ENCODE data around the gene POC1A.
"Not testable (repeated sequence)": the region's sequence is repeated elsewhere in the genome, so short reads cannot be mapped to it uniquely, and the experiment has no call there.

Gene POC1A

DNA sequence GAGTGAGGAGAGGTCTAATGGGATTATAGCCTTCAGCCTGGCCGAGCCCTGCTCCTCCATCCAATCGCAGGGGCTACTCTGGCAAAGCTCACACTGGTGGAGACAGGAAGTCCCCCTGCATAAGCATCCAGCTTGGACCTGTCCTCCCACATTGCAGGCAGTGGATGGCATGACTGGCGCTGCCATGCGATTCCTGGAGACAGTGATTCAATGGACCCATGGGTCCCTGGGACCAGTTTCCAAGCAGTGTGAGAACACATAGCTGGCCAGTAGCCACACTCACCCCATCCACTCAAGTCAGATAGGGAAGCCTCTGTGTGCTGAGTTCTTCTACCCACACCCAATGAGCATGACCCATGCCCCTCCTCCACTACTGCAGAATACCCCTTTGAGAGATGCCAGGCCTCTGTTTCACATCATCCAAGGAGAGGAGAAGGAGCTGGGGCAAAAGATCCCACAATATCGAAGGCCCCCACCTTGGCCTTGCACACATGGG, 18.1 kb upstream of the POC1A start:
- Histone ChIP-seq H3K27me3 (ENCODE audit: control insufficient read depth, insufficient read depth, low read length) (no peaks in the 10 kb centered on the region), H3K9ac (ENCODE audit: low read depth, low read length) (no peak overlapping the region), H3K36me3 (ENCODE audit: control insufficient read depth, insufficient read depth, low read length) (no peaks in the 10 kb centered on the region), H3K4me1 (ENCODE audit: control insufficient read depth, insufficient read depth, low read length) (peaks cover 4% of the 10 kb centered on the region), H3K27ac (ENCODE audit: low read depth, low read length) (no peak overlapping the region), H3K9me3 (ENCODE audit: control insufficient read depth, insufficient read depth, low read length) (no peaks in the 10 kb centered on the region), H3K4me3 (ENCODE audit: low read depth, low read length) (no peak overlapping the region)

DNA sequence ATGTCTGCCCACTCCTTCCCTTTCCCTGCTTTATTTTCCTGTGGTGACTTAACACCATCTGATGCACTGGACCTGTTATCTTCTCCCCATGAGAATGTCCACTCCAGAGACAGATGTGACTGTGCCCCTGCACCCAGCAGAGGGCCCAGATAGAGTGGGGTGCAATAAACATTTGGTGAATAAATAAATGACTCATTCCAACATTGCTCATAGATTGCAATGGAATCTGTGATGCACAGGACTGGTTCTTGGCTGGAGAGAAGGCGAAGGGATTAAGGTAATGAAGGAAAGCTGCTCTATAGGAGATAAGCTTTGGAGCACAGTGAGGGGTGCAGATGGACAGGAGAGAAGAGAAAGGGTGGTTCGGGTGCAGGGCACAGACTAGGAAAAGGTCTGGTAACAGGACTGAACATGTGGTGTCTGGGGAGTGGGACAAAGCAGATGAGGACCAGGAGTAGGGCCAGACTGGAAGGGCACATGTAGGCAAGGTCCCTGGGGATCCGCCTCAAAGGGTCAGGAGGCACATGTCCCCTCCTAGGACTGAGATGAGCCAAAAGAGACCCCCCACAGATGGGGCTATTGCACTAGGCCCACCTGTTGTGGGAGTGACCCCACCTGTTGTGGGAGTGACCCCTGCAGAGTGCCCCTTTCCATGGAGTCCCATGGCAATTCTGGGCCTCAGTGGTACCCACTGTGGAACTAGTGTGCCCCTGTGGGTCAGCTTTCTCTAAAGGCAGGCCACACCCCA, 17.5 kb upstream of the POC1A start:
- H3K27me3 ChIP-seq (ENCODE audit: control insufficient read depth, insufficient read depth, low read length) = no peaks in the 10 kb centered on the region
- H3K9me3 ChIP-seq (ENCODE audit: control insufficient read depth, insufficient read depth, low read length) = no peaks in the 10 kb centered on the region
- no peak overlapping the region for H3K27ac ChIP-seq (ENCODE audit: low read depth, low read length)
- H3K4me1 ChIP-seq (ENCODE audit: control insufficient read depth, insufficient read depth, low read length) = peaks cover 9% of the 10 kb centered on the region
- H3K4me3 ChIP-seq (ENCODE audit: low read depth, low read length) = no peak overlapping the region
- no peak overlapping the region for H3K9ac ChIP-seq (ENCODE audit: low read depth, low read length)
- no peaks in the 10 kb centered on the region for H3K36me3 ChIP-seq (ENCODE audit: control insufficient read depth, insufficient read depth, low read length)

DNA sequence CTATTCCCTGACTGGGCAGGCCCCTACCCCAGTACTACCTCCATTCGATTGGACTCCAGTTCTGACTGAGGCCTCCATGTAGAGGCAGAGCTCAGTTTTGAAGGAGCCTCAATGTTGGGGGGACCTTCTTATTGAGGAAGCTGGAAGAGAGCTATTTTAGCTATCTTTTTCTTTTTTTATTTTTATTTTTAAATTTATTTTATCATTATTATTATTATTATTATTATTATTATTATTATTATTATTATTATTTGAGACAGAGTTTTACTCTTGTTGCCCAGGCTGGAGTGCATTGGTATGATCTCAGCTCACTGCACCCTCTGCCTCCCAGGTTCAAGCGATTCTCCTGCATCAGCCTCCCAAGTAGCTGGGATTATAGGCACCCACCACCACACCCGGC, 16.0 kb upstream of the POC1A start:
- H3K27me3 ChIP-seq (ENCODE audit: control insufficient read depth, insufficient read depth, low read length); H3K36me3 ChIP-seq (ENCODE audit: control insufficient read depth, insufficient read depth, low read length); H3K27ac ChIP-seq (ENCODE audit: low read depth, low read length); H3K4me3 ChIP-seq (ENCODE audit: low read depth, low read length); H3K9ac ChIP-seq (ENCODE audit: low read depth, low read length); H3K9me3 ChIP-seq (ENCODE audit: control insufficient read depth, insufficient read depth, low read length): not testable (repeated sequence)
- H3K4me1 ChIP-seq (ENCODE audit: control insufficient read depth, insufficient read depth, low read length) = peaks cover 11% of the 10 kb centered on the region

DNA sequence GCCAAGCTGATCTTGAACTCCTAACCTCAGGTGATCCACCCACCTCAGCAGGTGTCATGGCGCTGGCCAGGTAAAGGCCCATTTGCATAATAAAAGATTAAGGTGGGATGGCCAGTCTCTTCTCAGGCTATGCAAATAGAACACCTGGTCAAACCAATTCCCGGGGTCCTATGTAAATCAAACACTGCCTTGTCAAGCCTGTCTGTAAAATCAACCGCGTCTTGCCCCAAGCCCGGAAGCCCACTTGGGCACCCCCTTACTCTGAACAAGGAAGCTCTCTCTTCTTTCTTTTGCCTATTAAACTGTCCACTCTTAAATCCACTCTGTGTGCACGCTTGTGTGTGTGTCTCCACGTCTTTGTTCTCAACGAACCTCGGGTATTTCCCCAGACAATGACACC, 13.0 kb upstream of the POC1A start:
- no peak overlapping the region for H3K27ac ChIP-seq (ENCODE audit: low read depth, low read length)
- H3K9ac ChIP-seq (ENCODE audit: low read depth, low read length) = no peak overlapping the region; the same call in 1 of the 2 replicates
- no peak overlapping the region; the same call in 1 of the 2 replicates for H3K4me3 ChIP-seq (ENCODE audit: low read depth, low read length)
- H3K9me3 ChIP-seq (ENCODE audit: control insufficient read depth, insufficient read depth, low read length) = peaks cover 6% of the 10 kb centered on the region; the same call in 1 of the 2 replicates
- no peaks in the 10 kb centered on the region for H3K27me3 ChIP-seq (ENCODE audit: control insufficient read depth, insufficient read depth, low read length)
- H3K4me1 ChIP-seq (ENCODE audit: control insufficient read depth, insufficient read depth, low read length) = peaks cover 11% of the 10 kb centered on the region
- no peaks in the 10 kb centered on the region for H3K36me3 ChIP-seq (ENCODE audit: control insufficient read depth, insufficient read depth, low read length)

DNA sequence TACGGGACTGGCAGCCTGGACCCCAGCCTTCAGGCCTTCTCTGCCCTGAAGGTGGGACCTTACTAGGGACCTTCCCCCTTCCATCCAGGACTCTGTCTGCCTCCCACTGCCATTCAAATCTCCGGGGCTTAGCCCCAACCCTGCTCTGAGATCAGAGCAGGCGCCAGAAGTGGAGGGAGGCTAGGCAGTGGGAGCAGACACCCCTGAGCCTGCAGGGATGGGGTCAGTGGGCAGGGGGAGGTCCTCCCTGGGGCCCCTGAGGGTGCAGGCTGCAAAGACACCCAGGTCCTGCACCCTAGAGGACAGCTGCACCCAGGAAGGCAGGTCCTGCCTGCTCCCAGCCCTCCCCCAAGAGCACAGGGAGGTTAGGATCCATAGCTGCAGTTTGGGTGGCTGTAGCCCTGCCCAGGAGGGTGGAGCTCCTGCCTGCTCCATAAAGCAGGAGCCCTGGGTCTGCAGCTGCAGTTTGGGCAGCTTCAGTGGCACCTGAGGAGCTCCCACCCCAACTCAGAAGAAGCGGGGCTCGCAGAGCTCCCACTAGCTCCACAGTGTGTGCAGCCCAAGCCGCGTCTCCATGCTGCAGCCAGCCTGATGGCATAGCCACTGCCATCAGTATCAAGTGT, 8.1 kb upstream of the POC1A start:
- no peak overlapping the region for H3K4me3 ChIP-seq (ENCODE audit: low read depth, low read length)
- no peaks in the 10 kb centered on the region for H3K27me3 ChIP-seq (ENCODE audit: control insufficient read depth, insufficient read depth, low read length)
- H3K4me1 ChIP-seq (ENCODE audit: control insufficient read depth, insufficient read depth, low read length) = peaks cover 8% of the 10 kb centered on the region
- H3K36me3 ChIP-seq (ENCODE audit: control insufficient read depth, insufficient read depth, low read length) = no peaks in the 10 kb centered on the region
- H3K9me3 ChIP-seq (ENCODE audit: control insufficient read depth, insufficient read depth, low read length) = peaks cover 6% of the 10 kb centered on the region; the same call in 1 of the 2 replicates
- H3K9ac ChIP-seq (ENCODE audit: low read depth, low read length) = no peak overlapping the region
- no peak overlapping the region for H3K27ac ChIP-seq (ENCODE audit: low read depth, low read length)

DNA sequence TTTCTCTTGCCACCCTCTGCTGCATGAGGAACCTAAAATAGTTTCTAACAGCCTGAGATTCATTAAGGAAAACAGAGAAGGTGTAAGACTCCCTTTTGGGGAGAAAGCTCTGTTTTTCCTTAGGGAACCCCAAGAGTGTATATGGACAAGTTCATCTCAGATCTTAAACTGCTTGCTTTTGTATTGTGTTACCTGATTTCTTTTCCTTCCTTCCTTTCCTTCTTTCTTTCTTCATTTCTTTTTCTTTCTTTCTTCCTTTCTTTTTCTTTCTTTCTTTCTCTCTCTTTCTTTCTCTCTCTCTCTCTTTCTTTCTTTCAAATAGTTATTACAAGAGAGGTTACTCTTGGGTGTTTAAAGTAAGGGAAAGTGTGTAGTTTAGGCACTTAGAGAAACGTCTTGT, 5.3 kb upstream of the POC1A start:
- H3K4me3 ChIP-seq (ENCODE audit: low read depth, low read length) = no peak overlapping the region
- H3K4me1 ChIP-seq (ENCODE audit: control insufficient read depth, insufficient read depth, low read length) = peaks cover 5% of the 10 kb centered on the region; the same call in 1 of the 2 replicates
- no peak overlapping the region for H3K9ac ChIP-seq (ENCODE audit: low read depth, low read length)
- no peaks in the 10 kb centered on the region for H3K36me3 ChIP-seq (ENCODE audit: control insufficient read depth, insufficient read depth, low read length)
- no peak overlapping the region for H3K27ac ChIP-seq (ENCODE audit: low read depth, low read length)
- H3K9me3 ChIP-seq (ENCODE audit: control insufficient read depth, insufficient read depth, low read length) = no peaks in the 10 kb centered on the region
- no peaks in the 10 kb centered on the region for H3K27me3 ChIP-seq (ENCODE audit: control insufficient read depth, insufficient read depth, low read length)

DNA sequence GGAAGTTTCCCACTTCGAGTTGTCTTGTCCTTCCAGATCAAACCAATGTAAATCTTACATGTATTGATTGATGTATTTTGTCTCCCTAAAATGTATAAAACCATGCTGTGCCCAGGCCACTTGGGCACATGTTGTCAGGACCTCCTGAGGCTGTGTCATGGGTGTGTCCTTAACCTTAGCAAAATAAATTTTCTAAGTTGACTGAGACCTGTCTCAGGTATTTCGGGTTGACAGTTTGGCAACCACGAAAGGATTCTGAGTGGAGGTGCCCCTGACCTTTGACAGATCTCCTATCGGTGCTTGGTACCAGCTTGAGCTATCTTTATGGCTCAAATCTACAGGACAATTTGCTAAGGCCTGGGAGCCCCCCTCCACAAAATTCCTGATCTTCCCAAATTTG, 1.7 kb upstream of the POC1A start:
- Histone ChIP-seq H3K9me3 (ENCODE audit: control insufficient read depth, insufficient read depth, low read length) (no peaks in the 10 kb centered on the region), H3K4me1 (ENCODE audit: control insufficient read depth, insufficient read depth, low read length) (peaks cover 11% of the 10 kb centered on the region; the same call in 1 of the 2 replicates), H3K9ac (ENCODE audit: low read depth, low read length) (no peak overlapping the region), H3K27me3 (ENCODE audit: control insufficient read depth, insufficient read depth, low read length) (no peaks in the 10 kb centered on the region), H3K4me3 (ENCODE audit: low read depth, low read length) (no peak overlapping the region), H3K27ac (ENCODE audit: low read depth, low read length) (no peak overlapping the region), H3K36me3 (ENCODE audit: control insufficient read depth, insufficient read depth, low read length) (no peaks in the 10 kb centered on the region; the same call in 1 of the 2 replicates)

DNA sequence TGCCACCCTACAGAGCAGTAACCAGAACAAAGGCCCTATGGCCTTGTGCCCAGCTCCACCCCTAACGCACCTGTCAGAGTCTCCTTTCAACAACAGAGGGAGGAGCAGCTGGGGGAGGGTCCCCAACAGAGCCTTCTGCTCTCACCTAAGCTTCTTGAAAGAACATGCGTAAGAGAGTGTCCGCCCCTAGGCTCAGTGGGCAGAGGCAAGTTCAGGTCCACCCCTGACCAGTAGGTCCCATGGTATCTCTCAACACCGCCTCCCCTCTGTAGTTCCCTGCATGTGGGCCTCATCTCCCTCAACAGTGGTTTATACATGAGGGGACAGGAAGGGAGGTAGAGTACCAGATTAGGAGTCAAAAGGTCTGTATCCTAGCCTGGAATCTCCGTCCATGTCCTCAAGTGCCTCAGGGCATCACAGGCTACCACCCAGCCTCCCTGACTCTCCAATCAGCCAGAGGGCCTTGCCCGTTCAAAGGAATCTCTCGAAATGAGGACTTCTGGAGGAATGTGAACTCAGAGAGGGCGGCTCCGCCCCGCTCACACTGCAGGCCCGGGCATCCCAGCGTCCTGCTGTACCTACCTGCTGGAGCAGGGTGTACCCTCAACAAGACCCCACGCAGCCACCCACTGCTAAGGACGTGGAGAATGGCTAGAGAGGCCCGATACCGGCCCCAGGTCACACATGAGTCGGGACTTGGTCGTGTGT, 680 bp downstream of the POC1A start:
- peak overlapping the region; percentile 95 for H3K4me3 ChIP-seq (ENCODE audit: low read depth, low read length)
- no peaks in the 10 kb centered on the region for H3K27me3 ChIP-seq (ENCODE audit: control insufficient read depth, insufficient read depth, low read length)
- no peaks in the 10 kb centered on the region for H3K9me3 ChIP-seq (ENCODE audit: control insufficient read depth, insufficient read depth, low read length)
- H3K36me3 ChIP-seq (ENCODE audit: control insufficient read depth, insufficient read depth, low read length) = peaks cover 23% of the 10 kb centered on the region
- H3K27ac ChIP-seq (ENCODE audit: low read depth, low read length) = peak overlapping the region; percentile 88
- H3K9ac ChIP-seq (ENCODE audit: low read depth, low read length) = peak overlapping the region; percentile 74
- H3K4me1 ChIP-seq (ENCODE audit: control insufficient read depth, insufficient read depth, low read length) = peaks cover 11% of the 10 kb centered on the region; the same call in 1 of the 2 replicates

DNA sequence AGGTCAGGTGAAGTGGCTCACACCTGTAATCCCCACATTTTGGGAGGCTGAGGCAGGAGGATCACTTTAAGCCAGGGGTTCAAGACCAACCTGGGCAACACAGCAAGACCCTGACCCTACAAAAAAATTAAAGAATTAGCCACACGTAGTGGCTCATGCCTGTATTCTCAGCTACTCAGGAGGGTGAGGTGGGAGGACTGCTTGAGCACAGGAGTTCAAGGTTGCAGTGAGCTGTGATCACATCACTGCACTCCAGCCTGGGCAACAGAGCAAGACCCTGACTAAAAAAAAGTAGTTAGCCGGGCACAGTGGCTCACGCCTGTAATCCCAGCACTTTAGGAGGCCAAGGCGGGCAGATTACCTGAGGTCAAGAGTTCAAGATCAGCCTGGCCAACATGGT, 2.2 kb downstream of the POC1A start:
- not testable (repeated sequence) for H3K27ac ChIP-seq (ENCODE audit: low read depth, low read length); H3K27me3 ChIP-seq (ENCODE audit: control insufficient read depth, insufficient read depth, low read length); H3K4me3 ChIP-seq (ENCODE audit: low read depth, low read length); H3K9ac ChIP-seq (ENCODE audit: low read depth, low read length); H3K9me3 ChIP-seq (ENCODE audit: control insufficient read depth, insufficient read depth, low read length)
- Histone ChIP-seq H3K36me3 (ENCODE audit: control insufficient read depth, insufficient read depth, low read length) (peaks cover 38% of the 10 kb centered on the region), H3K4me1 (ENCODE audit: control insufficient read depth, insufficient read depth, low read length) (peaks cover 11% of the 10 kb centered on the region; the same call in 1 of the 2 replicates)

DNA sequence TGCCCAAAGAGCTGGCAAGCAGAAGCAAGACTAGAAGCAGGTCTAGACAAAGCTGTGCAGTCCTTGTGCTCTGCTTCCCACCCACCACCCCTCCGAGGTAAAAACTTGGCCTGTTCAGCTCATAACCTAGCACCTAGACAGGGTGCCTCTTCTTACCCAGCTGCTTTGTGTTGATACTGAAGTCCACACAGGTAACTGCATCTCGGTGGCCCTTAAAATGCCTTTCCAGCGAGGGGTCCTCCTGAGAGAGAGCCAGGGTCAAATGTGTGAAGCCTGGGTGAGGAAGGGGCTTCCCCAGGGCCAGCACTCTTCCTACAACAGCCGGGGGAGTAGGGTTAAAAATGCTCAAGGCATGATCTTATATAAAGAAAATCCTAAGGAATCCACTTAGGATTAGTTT, 3.4 kb downstream of the POC1A start:
- Histone ChIP-seq H3K9ac (ENCODE audit: low read depth, low read length) (no peak overlapping the region), H3K4me3 (ENCODE audit: low read depth, low read length) (no peak overlapping the region), H3K36me3 (ENCODE audit: control insufficient read depth, insufficient read depth, low read length) (peaks cover 50% of the 10 kb centered on the region), H3K27me3 (ENCODE audit: control insufficient read depth, insufficient read depth, low read length) (no peaks in the 10 kb centered on the region), H3K27ac (ENCODE audit: low read depth, low read length) (no peak overlapping the region), H3K9me3 (ENCODE audit: control insufficient read depth, insufficient read depth, low read length) (no peaks in the 10 kb centered on the region), H3K4me1 (ENCODE audit: control insufficient read depth, insufficient read depth, low read length) (peaks cover 11% of the 10 kb centered on the region; the same call in 1 of the 2 replicates)

DNA sequence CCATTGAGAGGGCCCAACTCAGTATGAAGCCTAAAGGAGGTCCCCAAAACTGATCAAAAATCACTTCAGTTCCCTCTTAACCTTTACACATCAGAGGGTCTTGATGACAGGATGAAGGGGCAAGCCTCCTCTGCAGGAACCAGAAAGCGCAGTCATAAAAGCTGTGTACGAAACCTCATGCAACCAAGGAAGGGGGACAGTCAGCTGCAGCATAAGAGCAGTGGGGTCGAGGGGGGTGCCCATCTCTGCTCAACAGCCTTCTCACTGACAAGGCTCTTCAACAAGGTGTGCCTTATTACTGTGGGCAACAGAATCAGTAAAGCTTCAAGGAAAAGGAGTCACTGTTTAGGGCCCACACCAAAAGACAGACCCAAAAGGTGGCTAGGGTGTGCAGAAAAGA, 3.9 kb downstream of the POC1A start:
- H3K4me3 ChIP-seq (ENCODE audit: low read depth, low read length) = no peak overlapping the region
- no peaks in the 10 kb centered on the region for H3K27me3 ChIP-seq (ENCODE audit: control insufficient read depth, insufficient read depth, low read length)
- H3K9me3 ChIP-seq (ENCODE audit: control insufficient read depth, insufficient read depth, low read length) = no peaks in the 10 kb centered on the region
- H3K27ac ChIP-seq (ENCODE audit: low read depth, low read length) = no peak overlapping the region
- H3K36me3 ChIP-seq (ENCODE audit: control insufficient read depth, insufficient read depth, low read length) = peaks cover 55% of the 10 kb centered on the region
- H3K9ac ChIP-seq (ENCODE audit: low read depth, low read length) = no peak overlapping the region
- peaks cover 11% of the 10 kb centered on the region; the same call in 1 of the 2 replicates for H3K4me1 ChIP-seq (ENCODE audit: control insufficient read depth, insufficient read depth, low read length)
